SK-N-SH (cell line): Measurements from ENCODE around the gene POFUT2.

Source experiments
- EP300 ChIP-seq, 2 experiments: IDR thresholded peaks; 2 replicates each; pipeline versions ENCODE4 v1.4.0 to v1.6.1; 2012; ENCODE audit warnings: borderline replicate concordance in 1 of 2, low read depth in 1 of 2, low read length in 1 of 2
- EZH2phosphoT487 ChIP-seq: fragments of 200-600 bp; sonication (generic); IDR thresholded peaks from 2 replicates; pipeline ENCODE4 v1.6.1; 2017; ENCODE audit warnings: low read depth, mixed run types, mild to moderate bottlenecking, antibody characterized with exemption, moderate library complexity, borderline replicate concordance
- FOSL2 ChIP-seq: IDR thresholded peaks from 2 replicates; pipeline ENCODE4 v1.4.0; 2012; ENCODE audit warnings: low read depth, mild to moderate bottlenecking, moderate library complexity, borderline replicate concordance
- FOXJ3 ChIP-seq: sonication (generic); formaldehyde crosslinking; IDR thresholded peaks from 2 replicates; pipeline ENCODE4 v1.5.1; 2020; ENCODE audit warnings: mild to moderate bottlenecking, missing genetic modification reagents
- GABPA ChIP-seq: IDR thresholded peaks from 2 replicates; pipeline ENCODE4 v1.4.0; 2012; ENCODE audit warnings: low read depth, mild to moderate bottlenecking
- NRF1 ChIP-seq: IDR thresholded peaks from 2 replicates; pipeline ENCODE4 v1.6.1; 2012; ENCODE audit warnings: low read depth, mild to moderate bottlenecking, low read length
- RAD21 ChIP-seq: IDR thresholded peaks from 2 replicates; pipeline ENCODE4 v1.6.1; 2012; ENCODE audit warnings: mild to moderate bottlenecking, low read length
- RXRA ChIP-seq: IDR thresholded peaks from 2 replicates; pipeline ENCODE4 v1.4.0; 2012; ENCODE audit warnings: low read depth, mild to moderate bottlenecking, borderline replicate concordance
- SMC3 ChIP-seq: IDR thresholded peaks from 2 replicates; pipeline ENCODE4 v1.6.1; 2012; ENCODE audit warnings: low read depth, low read length, improper control_type of control experiment
- YY1 ChIP-seq: IDR thresholded peaks from 2 replicates; pipeline ENCODE4 v1.4.0; 2012; ENCODE audit warnings: low read depth, mild to moderate bottlenecking
- TF ChIP-seq, protein P1 (sequence below): fragments of 200-600 bp; sonication (generic); IDR thresholded peaks from 2 replicates; pipeline ENCODE4 v1.6.1; 2017; ENCODE audit warnings: antibody characterized with exemption, mild to moderate bottlenecking, moderate library complexity
- TF ChIP-seq, protein P2 (sequence below): IDR thresholded peaks from 2 replicates; pipeline ENCODE4 v1.6.1; 2012; ENCODE audit warnings: mild to moderate bottlenecking, low read depth, low read length, moderate library complexity
- TF ChIP-seq, protein P3 (sequence below): IDR thresholded peaks from 2 replicates; pipeline ENCODE4 v1.4.0; 2012; ENCODE audit warnings: low read depth, borderline replicate concordance
- TF ChIP-seq, protein P4 (sequence below): IDR thresholded peaks from 2 replicates; pipeline ENCODE4 v1.4.0; 2012; ENCODE audit warnings: low read depth

DNA sequence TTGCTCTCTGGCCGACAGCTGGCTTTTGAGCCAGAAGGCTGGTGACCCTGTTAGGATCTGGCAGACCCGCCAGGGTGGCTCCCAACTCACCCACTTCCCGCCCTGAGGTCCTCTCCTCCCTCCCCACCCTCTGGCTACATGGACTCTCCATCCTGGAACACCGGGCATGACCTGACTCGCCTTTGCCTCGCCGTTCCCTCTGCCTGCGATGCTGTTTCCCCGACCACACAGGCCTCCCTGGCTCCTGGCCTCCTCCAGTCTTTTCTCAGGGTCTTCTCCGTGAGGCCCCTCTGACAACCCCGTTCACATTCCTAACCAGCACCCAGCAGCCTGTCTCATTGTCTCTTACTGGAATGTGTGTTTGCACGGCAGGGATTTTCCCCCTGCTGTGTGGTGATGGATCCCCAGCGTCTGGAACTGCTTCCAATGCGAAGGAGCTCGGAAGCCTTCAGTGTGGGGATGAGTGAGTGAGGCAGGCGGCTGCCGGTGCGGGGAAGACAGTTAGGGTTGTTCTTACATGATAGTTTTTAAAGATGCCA lies 46.0 kb upstream of the POFUT2 start:
- no peak for TF ChIP-seq EP300 (IDR thresholded peaks at IDR 0.05; ENCODE audit: borderline replicate concordance in 1 of 2, low read depth in 1 of 2, low read length in 1 of 2)
- TF ChIP-seq, protein P1, sequence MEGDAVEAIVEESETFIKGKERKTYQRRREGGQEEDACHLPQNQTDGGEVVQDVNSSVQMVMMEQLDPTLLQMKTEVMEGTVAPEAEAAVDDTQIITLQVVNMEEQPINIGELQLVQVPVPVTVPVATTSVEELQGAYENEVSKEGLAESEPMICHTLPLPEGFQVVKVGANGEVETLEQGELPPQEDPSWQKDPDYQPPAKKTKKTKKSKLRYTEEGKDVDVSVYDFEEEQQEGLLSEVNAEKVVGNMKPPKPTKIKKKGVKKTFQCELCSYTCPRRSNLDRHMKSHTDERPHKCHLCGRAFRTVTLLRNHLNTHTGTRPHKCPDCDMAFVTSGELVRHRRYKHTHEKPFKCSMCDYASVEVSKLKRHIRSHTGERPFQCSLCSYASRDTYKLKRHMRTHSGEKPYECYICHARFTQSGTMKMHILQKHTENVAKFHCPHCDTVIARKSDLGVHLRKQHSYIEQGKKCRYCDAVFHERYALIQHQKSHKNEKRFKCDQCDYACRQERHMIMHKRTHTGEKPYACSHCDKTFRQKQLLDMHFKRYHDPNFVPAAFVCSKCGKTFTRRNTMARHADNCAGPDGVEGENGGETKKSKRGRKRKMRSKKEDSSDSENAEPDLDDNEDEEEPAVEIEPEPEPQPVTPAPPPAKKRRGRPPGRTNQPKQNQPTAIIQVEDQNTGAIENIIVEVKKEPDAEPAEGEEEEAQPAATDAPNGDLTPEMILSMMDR = no peak
- TF ChIP-seq, protein P2, sequence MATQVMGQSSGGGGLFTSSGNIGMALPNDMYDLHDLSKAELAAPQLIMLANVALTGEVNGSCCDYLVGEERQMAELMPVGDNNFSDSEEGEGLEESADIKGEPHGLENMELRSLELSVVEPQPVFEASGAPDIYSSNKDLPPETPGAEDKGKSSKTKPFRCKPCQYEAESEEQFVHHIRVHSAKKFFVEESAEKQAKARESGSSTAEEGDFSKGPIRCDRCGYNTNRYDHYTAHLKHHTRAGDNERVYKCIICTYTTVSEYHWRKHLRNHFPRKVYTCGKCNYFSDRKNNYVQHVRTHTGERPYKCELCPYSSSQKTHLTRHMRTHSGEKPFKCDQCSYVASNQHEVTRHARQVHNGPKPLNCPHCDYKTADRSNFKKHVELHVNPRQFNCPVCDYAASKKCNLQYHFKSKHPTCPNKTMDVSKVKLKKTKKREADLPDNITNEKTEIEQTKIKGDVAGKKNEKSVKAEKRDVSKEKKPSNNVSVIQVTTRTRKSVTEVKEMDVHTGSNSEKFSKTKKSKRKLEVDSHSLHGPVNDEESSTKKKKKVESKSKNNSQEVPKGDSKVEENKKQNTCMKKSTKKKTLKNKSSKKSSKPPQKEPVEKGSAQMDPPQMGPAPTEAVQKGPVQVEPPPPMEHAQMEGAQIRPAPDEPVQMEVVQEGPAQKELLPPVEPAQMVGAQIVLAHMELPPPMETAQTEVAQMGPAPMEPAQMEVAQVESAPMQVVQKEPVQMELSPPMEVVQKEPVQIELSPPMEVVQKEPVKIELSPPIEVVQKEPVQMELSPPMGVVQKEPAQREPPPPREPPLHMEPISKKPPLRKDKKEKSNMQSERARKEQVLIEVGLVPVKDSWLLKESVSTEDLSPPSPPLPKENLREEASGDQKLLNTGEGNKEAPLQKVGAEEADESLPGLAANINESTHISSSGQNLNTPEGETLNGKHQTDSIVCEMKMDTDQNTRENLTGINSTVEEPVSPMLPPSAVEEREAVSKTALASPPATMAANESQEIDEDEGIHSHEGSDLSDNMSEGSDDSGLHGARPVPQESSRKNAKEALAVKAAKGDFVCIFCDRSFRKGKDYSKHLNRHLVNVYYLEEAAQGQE = no peak
- TF ChIP-seq, protein P3, sequence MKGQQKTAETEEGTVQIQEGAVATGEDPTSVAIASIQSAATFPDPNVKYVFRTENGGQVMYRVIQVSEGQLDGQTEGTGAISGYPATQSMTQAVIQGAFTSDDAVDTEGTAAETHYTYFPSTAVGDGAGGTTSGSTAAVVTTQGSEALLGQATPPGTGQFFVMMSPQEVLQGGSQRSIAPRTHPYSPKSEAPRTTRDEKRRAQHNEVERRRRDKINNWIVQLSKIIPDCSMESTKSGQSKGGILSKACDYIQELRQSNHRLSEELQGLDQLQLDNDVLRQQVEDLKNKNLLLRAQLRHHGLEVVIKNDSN = no peak
- no peak for TF ChIP-seq NRF1
- no peak for TF ChIP-seq RAD21
- TF ChIP-seq FOSL2 = no peak
- no peak for TF ChIP-seq GABPA
- no peak for TF ChIP-seq FOXJ3
- no peak for TF ChIP-seq RXRA
- no peak for TF ChIP-seq YY1
- TF ChIP-seq SMC3 = no peak
- no peak for TF ChIP-seq EZH2phosphoT487
- TF ChIP-seq, protein P4, sequence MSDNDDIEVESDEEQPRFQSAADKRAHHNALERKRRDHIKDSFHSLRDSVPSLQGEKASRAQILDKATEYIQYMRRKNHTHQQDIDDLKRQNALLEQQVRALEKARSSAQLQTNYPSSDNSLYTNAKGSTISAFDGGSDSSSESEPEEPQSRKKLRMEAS = no peak
